Measurements from ENCODE around the gene TUBD1. TPM values are rescaled to one million over a fixed set of nuclear protein-coding genes. Genes with fewer than 3 reads are reported as not detected.
A peak's percentile ranks its signal among the peaks of the same experiment; 100 is the strongest.

TUBD1 gene
- total and polyA plus RNA-seq, 2 of the 13 experiments (the other 11 are each of a cell fraction or from before 2014, with no cell fraction given) = 18.2 to 25.9 TPM

GRCh38 chr17:59892924-59893675, at the start of gene TUBD1, which contains the start of gene RPS6KB1 (continued):
- TF ChIP-seq GABPA (IDR thresholded peaks at IDR 0.05; ENCODE audit: low read depth, low read length) (no peak), GABPA (CRISPR knock-in tag; IDR thresholded peaks at IDR 0.05; ENCODE audit: low read depth) (peak; percentile 57; the same call in 1 of the 2 replicates), TCF7 (IDR thresholded peaks at IDR 0.05; ENCODE audit: low read depth) (no peak), ZNF143 (CRISPR knock-in tag; IDR thresholded peaks at IDR 0.05) (peak; percentile 67), ZNF275 (CRISPR knock-in tag; IDR thresholded peaks at IDR 0.05; ENCODE audit: borderline replicate concordance) (peak; percentile 91), SOX13 (IDR thresholded peaks at IDR 0.05) (peak; percentile 56; the same call in 1 of the 2 replicates), SOX13 (CRISPR knock-in tag; conservative IDR thresholded peaks at IDR 0.05 in 1 of 2, IDR thresholded peaks at IDR 0.05 in 1 of 2) (peak in 1 of 2 experiments; percentile 7; a peak in 1 of 4 replicates), MAFG (CRISPR knock-in tag; IDR thresholded peaks at IDR 0.05) (no peak), MIER3 (CRISPR knock-in tag; IDR thresholded peaks at IDR 0.05; ENCODE audit: borderline replicate concordance) (no peak; the same call in 1 of the 2 replicates), RERE (CRISPR knock-in tag; IDR thresholded peaks at IDR 0.05; ENCODE audit: low read depth) (no peak), TARDBP (CRISPR knock-in tag; IDR thresholded peaks at IDR 0.05) (peak; percentile 70; the same call in 1 of the 2 replicates), PLRG1 (conservative IDR thresholded peaks at IDR 0.05) (no peak), DNMT3B (CRISPR knock-in tag; conservative IDR thresholded peaks at IDR 0.05) (peak; percentile 94; the same call in 1 of the 2 replicates), MAFF (IDR thresholded peaks at IDR 0.05; ENCODE audit: low read depth, low read length) (no peak), BCL6 (CRISPR knock-in tag; IDR thresholded peaks at IDR 0.05) (no peak), TOPORS (CRISPR knock-in tag; IDR thresholded peaks at IDR 0.05) (peak; percentile 55), NRL (CRISPR knock-in tag; IDR thresholded peaks at IDR 0.05; ENCODE audit: borderline replicate concordance) (peak; percentile 94)
- TF ChIP-seq, protein P1, sequence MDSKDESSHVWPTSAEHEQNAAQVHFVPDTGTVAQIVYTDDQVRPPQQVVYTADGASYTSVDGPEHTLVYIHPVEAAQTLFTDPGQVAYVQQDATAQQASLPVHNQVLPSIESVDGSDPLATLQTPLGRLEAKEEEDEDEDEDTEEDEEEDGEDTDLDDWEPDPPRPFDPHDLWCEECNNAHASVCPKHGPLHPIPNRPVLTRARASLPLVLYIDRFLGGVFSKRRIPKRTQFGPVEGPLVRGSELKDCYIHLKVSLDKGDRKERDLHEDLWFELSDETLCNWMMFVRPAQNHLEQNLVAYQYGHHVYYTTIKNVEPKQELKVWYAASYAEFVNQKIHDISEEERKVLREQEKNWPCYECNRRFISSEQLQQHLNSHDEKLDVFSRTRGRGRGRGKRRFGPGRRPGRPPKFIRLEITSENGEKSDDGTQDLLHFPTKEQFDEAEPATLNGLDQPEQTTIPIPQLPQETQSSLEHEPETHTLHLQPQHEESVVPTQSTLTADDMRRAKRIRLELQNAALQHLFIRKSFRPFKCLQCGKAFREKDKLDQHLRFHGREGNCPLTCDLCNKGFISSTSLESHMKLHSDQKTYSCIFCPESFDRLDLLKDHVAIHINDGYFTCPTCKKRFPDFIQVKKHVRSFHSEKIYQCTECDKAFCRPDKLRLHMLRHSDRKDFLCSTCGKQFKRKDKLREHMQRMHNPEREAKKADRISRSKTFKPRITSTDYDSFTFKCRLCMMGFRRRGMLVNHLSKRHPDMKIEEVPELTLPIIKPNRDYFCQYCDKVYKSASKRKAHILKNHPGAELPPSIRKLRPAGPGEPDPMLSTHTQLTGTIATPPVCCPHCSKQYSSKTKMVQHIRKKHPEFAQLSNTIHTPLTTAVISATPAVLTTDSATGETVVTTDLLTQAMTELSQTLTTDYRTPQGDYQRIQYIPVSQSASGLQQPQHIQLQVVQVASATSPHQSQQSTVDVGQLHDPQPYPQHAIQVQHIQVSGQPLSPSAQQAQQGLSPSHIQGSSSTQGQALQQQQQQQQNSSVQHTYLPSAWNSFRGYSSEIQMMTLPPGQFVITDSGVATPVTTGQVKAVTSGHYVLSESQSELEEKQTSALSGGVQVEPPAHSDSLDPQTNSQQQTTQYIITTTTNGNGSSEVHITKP (CRISPR knock-in tag; IDR thresholded peaks at IDR 0.05; ENCODE audit: low read depth) = peak; percentile 3; the same call in 1 of the 2 replicates
- TF ChIP-seq, protein P2, sequence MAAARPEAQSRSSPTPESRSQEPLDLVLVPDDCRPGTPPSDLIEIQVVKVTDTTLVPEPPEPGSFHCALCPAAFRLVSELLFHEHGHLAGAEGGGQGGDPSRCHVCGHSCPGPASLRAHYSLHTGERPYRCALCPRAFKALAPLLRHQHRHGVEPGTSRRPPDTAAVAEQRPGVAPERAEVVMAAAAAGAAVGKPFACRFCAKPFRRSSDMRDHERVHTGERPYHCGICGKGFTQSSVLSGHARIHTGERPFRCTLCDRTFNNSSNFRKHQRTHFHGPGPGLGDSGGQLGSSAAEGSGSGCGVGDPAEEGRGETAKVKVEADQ (CRISPR knock-in tag; IDR thresholded peaks at IDR 0.05; ENCODE audit: borderline replicate concordance) = no peak
